HEK293 (cell line): ENCODE data around the gene DNAJC12.

Experiments used
- CTCF ChIA-PET: fragments of 350-600 bp; formaldehyde crosslinking; extraction: SDS; loops from one replicate; lab custom pipeline; 2021; ENCODE audit warnings: antibody characterized with exemption; lab: Yijun Ruan, JAX
- POLR2A ChIA-PET: fragments of 300-600 bp; formaldehyde crosslinking; extraction: SDS; loops from one replicate; lab custom pipeline; 2020; ENCODE audit warnings: antibody characterized with exemption, inconsistent platforms; lab: Yijun Ruan, JAX
- H3K27ac ChIP-seq: fragments of 200-500 bp; sonication (Bioruptor generic); 2 replicates; pipeline ENCODE4 v1.5.1; 2014; ENCODE audit warnings: low read depth, low read length, control low read depth, inconsistent platforms; ENCODE audit errors: extremely low read depth
- H3K36me3 ChIP-seq, 2 experiments: fragments of 200-500 bp in 1 of 2; sonication (Bioruptor generic) in 1 of 2; 1 replicate in 1 of 2; 2 replicates in 1 of 2; pipeline ENCODE4 v1.5.1; 2014 to 2017; ENCODE audit warnings: inconsistent platforms in 2 of 2, low read length in 2 of 2; ENCODE audit not compliant: control insufficient read depth in 2 of 2, insufficient read depth in 1 of 2
- H3K4me1 ChIP-seq: fragments of 200-500 bp; sonication (Bioruptor generic); 2 replicates; pipeline ENCODE4 v1.5.1; 2014; ENCODE audit warnings: mild to moderate bottlenecking, low read length, inconsistent platforms; ENCODE audit not compliant: control insufficient read depth, insufficient read depth
- H3K4me3 ChIP-seq: 2 replicates; pipeline ENCODE4 v1.5.1; 2011; ENCODE audit warnings: low read depth, mild to moderate bottlenecking, control low read depth, low read length, moderate library complexity
- H3K9me3 ChIP-seq: fragments of 200-500 bp; sonication (Bioruptor generic); 2 replicates; pipeline ENCODE4 v1.5.1; 2014; ENCODE audit warnings: low read depth, low read length, inconsistent platforms; ENCODE audit not compliant: control insufficient read depth, insufficient read depth
- ZNF10 ChIP-seq: fragments of 450-650 bp; formaldehyde crosslinking; IDR thresholded peaks from 2 replicates; pipeline ENCODE4 v1.5.1; 2017; ENCODE audit warnings: missing biosample characterization, missing genetic modification characterization
- ZNF121 ChIP-seq: fragments of 450-650 bp; formaldehyde crosslinking; IDR thresholded peaks from 2 replicates; pipeline ENCODE4 v1.5.1; 2016; ENCODE audit warnings: missing biosample characterization, missing genetic modification characterization
- ZNF132 ChIP-seq: fragments of 450-650 bp; formaldehyde crosslinking; IDR thresholded peaks from 2 replicates; pipeline ENCODE4 v1.5.1; 2017; ENCODE audit warnings: missing biosample characterization, missing genetic modification characterization, borderline replicate concordance
- ZNF174 ChIP-seq: fragments of 450-650 bp; formaldehyde crosslinking; IDR thresholded peaks from 2 replicates; pipeline ENCODE4 v1.5.0; 2017; ENCODE audit warnings: missing biosample characterization, mild to moderate bottlenecking, missing genetic modification characterization
- ZNF184 ChIP-seq: fragments of 450-650 bp; IDR thresholded peaks from 2 replicates; pipeline ENCODE4 v1.5.1; 2018; ENCODE audit warnings: missing biosample characterization, mild to moderate bottlenecking, missing genetic modification characterization
- ZNF266 ChIP-seq: fragments of 450-650 bp; formaldehyde crosslinking; IDR thresholded peaks from 2 replicates; pipeline ENCODE4 v1.5.1; 2016; ENCODE audit warnings: missing biosample characterization, missing genetic modification characterization, low read depth
- ZNF335 ChIP-seq: fragments of 450-650 bp; formaldehyde crosslinking; conservative IDR thresholded peaks from 2 replicates; pipeline ENCODE4 v1.5.1; 2016; ENCODE audit warnings: missing biosample characterization, missing genetic modification characterization
- ZNF341 ChIP-seq: fragments of 450-650 bp; formaldehyde crosslinking; IDR thresholded peaks from 2 replicates; pipeline ENCODE4; 2016; ENCODE audit warnings: low read depth, missing biosample characterization, missing genetic modification characterization
- ZNF350 ChIP-seq: fragments of 450-650 bp; formaldehyde crosslinking; IDR thresholded peaks from 2 replicates; pipeline ENCODE4 v1.5.0; 2017; ENCODE audit warnings: missing biosample characterization, mild to moderate bottlenecking, missing genetic modification characterization
- ZNF510 ChIP-seq: fragments of 450-650 bp; formaldehyde crosslinking; IDR thresholded peaks from 2 replicates; pipeline ENCODE4 v1.5.1; 2018; ENCODE audit warnings: mild to moderate bottlenecking, missing genetic modification characterization, missing biosample characterization; ENCODE audit not compliant: insufficient replicate concordance
- ZNF521 ChIP-seq: fragments of 450-650 bp; formaldehyde crosslinking; IDR thresholded peaks from 2 replicates; pipeline ENCODE4 v1.5.1; 2017; ENCODE audit warnings: missing biosample characterization, mild to moderate bottlenecking, missing genetic modification characterization
- ZNF600 ChIP-seq: fragments of 450-650 bp; formaldehyde crosslinking; IDR thresholded peaks from 2 replicates; pipeline ENCODE4 v1.5.1; 2016; ENCODE audit warnings: missing biosample characterization, missing genetic modification characterization
- ZNF626 ChIP-seq: fragments of 450-650 bp; sonication (Bioruptor Pico); formaldehyde crosslinking; IDR thresholded peaks from 2 replicates; pipeline ENCODE4 v1.5.1; 2018; ENCODE audit warnings: missing biosample characterization, missing genetic modification characterization, inconsistent platforms
- ZSCAN16 ChIP-seq: fragments of 450-650 bp; formaldehyde crosslinking; IDR thresholded peaks from 2 replicates; pipeline ENCODE4 v1.5.1; 2016; ENCODE audit warnings: missing biosample characterization, missing genetic modification characterization
- TF ChIP-seq, protein P1 (sequence below): fragments of 450-650 bp; formaldehyde crosslinking; IDR thresholded peaks from 2 replicates; pipeline ENCODE4 v1.5.1; 2016; ENCODE audit warnings: missing biosample characterization, missing genetic modification characterization
- TF ChIP-seq, protein P2 (sequence below): fragments of 450-650 bp; formaldehyde crosslinking; IDR thresholded peaks from 2 replicates; pipeline ENCODE4 v1.5.1; 2017; ENCODE audit warnings: missing biosample characterization, missing genetic modification characterization
- TF ChIP-seq, protein P3 (sequence below): fragments of 450-650 bp; formaldehyde crosslinking; IDR thresholded peaks from 2 replicates; pipeline ENCODE4 v1.5.1; 2016; ENCODE audit warnings: missing biosample characterization, missing genetic modification characterization
- TF ChIP-seq, protein P4 (sequence below): fragments of 450-650 bp; formaldehyde crosslinking; IDR thresholded peaks from 2 replicates; pipeline ENCODE4 v1.5.1; 2017; ENCODE audit warnings: missing biosample characterization, missing genetic modification characterization
- TF ChIP-seq, protein P5 (sequence below): fragments of 450-650 bp; formaldehyde crosslinking; IDR thresholded peaks from 2 replicates; pipeline ENCODE4 v1.5.1; 2016; ENCODE audit warnings: missing biosample characterization, missing genetic modification characterization, borderline replicate concordance

The DNAJC12 gene

DNA sequence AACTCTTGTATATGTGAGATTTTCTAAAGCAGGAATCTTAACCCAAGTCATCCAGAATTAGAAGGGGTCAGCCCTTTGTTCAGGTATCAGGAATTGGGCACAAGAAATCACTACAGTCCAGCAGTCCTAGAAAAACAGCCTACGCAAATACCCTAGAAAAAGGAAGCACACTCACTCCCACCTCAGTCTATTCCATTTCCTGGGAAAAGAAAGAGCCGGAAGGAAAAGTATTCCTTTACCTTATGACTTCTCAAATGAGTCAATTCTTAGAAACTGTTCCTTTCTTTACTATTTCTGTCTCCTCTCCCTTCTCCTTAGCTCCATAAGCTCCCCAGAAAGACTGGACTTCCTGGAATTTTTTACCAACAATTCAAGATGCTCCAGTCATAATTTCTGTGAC is 62.7 kb downstream of the DNAJC12 start:
- TF ChIP-seq ZNF266 (no peak), ZNF510 (no peak), ZNF335 (tag by site-specific recombination) (no peak), ZNF174 (tag by site-specific recombination) (no peak), ZNF626 (tag by site-specific recombination) (no peak), ZNF521 (tag by site-specific recombination) (no peak), ZNF350 (tag by site-specific recombination) (no peak), ZSCAN16 (tag by site-specific recombination) (no peak), ZNF10 (tag by site-specific recombination) (no peak), ZNF132 (no peak)
- TF ChIP-seq, protein P1, sequence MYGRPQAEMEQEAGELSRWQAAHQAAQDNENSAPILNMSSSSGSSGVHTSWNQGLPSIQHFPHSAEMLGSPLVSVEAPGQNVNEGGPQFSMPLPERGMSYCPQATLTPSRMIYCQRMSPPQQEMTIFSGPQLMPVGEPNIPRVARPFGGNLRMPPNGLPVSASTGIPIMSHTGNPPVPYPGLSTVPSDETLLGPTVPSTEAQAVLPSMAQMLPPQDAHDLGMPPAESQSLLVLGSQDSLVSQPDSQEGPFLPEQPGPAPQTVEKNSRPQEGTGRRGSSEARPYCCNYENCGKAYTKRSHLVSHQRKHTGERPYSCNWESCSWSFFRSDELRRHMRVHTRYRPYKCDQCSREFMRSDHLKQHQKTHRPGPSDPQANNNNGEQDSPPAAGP (tag by site-specific recombination), result no peak
- TF ChIP-seq, protein P2, sequence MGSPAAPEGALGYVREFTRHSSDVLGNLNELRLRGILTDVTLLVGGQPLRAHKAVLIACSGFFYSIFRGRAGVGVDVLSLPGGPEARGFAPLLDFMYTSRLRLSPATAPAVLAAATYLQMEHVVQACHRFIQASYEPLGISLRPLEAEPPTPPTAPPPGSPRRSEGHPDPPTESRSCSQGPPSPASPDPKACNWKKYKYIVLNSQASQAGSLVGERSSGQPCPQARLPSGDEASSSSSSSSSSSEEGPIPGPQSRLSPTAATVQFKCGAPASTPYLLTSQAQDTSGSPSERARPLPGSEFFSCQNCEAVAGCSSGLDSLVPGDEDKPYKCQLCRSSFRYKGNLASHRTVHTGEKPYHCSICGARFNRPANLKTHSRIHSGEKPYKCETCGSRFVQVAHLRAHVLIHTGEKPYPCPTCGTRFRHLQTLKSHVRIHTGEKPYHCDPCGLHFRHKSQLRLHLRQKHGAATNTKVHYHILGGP (tag by site-specific recombination), result no peak
- ChIA-PET POLR2A (interaction anchor here (0.7 kb wide), 1 partner anchor 63 kb away, joined by 10 read pairs; the partner anchor contains the start of gene DNAJC12), CTCF (interaction anchor here (0.6 to 8.4 kb wide), 3 partner anchors 79 to 1148 kb away, joined by 3 to 114 read pairs (median 75); partner anchors contain the start of gene CTNNA3)
- Histone ChIP-seq H3K4me3 (no peak overlapping the region), H3K4me1 (peaks cover 7% of the 10 kb centered on the region), H3K27ac (no peak overlapping the region), H3K9me3 (no peaks in the 10 kb centered on the region), H3K36me3 (no peaks in the 10 kb centered on the region)

DNA sequence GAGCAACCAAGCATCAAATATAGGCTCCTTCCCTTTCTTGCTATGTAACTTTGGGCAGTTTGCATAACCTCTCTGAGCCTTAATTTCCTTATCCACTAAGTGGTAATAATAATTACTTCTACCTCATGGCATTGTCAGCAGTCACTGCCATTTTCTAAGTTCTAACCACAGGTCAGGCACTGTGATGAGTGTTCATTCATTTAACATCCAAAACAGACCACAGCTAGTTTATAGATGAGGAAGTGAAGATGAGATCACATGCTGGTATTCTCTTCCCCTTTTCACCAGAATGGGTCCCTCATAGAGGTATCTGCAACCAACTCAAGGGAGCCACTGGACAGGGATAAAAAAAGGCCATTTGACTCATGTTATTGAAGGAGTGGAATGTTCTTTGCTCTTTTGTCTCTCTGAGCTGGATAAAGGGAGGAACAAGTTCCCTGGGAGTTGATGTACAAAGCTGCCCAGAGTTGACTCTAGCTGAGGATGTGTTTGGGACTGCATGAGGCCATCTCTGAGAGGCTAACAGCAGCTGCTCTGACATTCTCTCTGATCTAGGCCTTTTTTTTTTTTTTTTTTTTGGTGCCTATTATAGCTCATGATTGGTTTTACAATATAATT is 65.0 kb downstream of the DNAJC12 start:
- H3K27ac ChIP-seq, result no peak overlapping the region
- TF ChIP-seq ZNF600 (tag by site-specific recombination), result no peak
- TF ChIP-seq ZNF184 (tag by site-specific recombination), result no peak
- no peak for TF ChIP-seq ZNF121
- TF ChIP-seq, protein P3, sequence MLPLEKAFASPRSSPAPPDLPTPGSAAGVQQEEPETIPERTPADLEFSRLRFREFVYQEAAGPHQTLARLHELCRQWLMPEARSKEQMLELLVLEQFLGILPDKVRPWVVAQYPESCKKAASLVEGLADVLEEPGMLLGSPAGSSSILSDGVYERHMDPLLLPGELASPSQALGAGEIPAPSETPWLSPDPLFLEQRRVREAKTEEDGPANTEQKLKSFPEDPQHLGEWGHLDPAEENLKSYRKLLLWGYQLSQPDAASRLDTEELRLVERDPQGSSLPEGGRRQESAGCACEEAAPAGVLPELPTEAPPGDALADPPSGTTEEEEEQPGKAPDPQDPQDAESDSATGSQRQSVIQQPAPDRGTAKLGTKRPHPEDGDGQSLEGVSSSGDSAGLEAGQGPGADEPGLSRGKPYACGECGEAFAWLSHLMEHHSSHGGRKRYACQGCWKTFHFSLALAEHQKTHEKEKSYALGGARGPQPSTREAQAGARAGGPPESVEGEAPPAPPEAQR, result no peak
- no peak for TF ChIP-seq ZNF341 (tag by site-specific recombination)
- TF ChIP-seq ZNF626 (tag by site-specific recombination), result no peak
- ChIA-PET POLR2A (interaction anchor here (0.6 to 0.8 kb wide), 2 partner anchors 15 to 561 kb away, joined by 3 read pairs; no protein-coding TSS in a partner anchor), CTCF (interaction anchor here (0.6 to 1.6 kb wide), 3 partner anchors 12 to 191 kb away, joined by 3 read pairs; no protein-coding TSS in a partner anchor)
- no peak overlapping the region for H3K4me3 ChIP-seq
- H3K9me3 ChIP-seq, result no peaks in the 10 kb centered on the region
- H3K36me3 ChIP-seq, result no peaks in the 10 kb centered on the region
- peaks cover 7% of the 10 kb centered on the region for H3K4me1 ChIP-seq

DNA sequence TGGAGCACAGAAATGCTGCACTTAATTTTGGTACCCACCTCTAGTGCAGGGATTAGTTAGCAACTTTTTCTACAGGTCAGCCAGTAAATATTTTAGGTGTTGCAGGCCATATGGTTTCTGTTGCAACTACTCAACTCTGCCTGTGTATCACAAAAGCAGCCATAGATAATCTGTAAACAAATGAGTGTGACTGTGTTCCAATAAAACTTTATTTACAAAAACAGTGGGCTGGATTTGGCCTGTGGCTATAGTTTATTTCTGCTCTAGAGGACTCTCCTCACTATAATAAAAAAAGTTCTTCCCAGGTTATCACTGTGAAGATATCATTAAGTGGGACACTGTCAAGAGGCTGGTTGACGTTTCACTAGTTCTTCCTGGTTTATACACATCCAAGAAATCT is 65.8 kb downstream of the DNAJC12 start:
- CTCF ChIA-PET, result interaction anchor here (2.9 kb wide), 1 partner anchor 8 kb away, joined by 21 read pairs; no protein-coding TSS in a partner anchor
- TF ChIP-seq, protein P4, sequence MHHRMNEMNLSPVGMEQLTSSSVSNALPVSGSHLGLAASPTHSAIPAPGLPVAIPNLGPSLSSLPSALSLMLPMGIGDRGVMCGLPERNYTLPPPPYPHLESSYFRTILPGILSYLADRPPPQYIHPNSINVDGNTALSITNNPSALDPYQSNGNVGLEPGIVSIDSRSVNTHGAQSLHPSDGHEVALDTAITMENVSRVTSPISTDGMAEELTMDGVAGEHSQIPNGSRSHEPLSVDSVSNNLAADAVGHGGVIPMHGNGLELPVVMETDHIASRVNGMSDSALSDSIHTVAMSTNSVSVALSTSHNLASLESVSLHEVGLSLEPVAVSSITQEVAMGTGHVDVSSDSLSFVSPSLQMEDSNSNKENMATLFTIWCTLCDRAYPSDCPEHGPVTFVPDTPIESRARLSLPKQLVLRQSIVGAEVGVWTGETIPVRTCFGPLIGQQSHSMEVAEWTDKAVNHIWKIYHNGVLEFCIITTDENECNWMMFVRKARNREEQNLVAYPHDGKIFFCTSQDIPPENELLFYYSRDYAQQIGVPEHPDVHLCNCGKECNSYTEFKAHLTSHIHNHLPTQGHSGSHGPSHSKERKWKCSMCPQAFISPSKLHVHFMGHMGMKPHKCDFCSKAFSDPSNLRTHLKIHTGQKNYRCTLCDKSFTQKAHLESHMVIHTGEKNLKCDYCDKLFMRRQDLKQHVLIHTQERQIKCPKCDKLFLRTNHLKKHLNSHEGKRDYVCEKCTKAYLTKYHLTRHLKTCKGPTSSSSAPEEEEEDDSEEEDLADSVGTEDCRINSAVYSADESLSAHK (tag by site-specific recombination), result no peak
- TF ChIP-seq, protein P5, sequence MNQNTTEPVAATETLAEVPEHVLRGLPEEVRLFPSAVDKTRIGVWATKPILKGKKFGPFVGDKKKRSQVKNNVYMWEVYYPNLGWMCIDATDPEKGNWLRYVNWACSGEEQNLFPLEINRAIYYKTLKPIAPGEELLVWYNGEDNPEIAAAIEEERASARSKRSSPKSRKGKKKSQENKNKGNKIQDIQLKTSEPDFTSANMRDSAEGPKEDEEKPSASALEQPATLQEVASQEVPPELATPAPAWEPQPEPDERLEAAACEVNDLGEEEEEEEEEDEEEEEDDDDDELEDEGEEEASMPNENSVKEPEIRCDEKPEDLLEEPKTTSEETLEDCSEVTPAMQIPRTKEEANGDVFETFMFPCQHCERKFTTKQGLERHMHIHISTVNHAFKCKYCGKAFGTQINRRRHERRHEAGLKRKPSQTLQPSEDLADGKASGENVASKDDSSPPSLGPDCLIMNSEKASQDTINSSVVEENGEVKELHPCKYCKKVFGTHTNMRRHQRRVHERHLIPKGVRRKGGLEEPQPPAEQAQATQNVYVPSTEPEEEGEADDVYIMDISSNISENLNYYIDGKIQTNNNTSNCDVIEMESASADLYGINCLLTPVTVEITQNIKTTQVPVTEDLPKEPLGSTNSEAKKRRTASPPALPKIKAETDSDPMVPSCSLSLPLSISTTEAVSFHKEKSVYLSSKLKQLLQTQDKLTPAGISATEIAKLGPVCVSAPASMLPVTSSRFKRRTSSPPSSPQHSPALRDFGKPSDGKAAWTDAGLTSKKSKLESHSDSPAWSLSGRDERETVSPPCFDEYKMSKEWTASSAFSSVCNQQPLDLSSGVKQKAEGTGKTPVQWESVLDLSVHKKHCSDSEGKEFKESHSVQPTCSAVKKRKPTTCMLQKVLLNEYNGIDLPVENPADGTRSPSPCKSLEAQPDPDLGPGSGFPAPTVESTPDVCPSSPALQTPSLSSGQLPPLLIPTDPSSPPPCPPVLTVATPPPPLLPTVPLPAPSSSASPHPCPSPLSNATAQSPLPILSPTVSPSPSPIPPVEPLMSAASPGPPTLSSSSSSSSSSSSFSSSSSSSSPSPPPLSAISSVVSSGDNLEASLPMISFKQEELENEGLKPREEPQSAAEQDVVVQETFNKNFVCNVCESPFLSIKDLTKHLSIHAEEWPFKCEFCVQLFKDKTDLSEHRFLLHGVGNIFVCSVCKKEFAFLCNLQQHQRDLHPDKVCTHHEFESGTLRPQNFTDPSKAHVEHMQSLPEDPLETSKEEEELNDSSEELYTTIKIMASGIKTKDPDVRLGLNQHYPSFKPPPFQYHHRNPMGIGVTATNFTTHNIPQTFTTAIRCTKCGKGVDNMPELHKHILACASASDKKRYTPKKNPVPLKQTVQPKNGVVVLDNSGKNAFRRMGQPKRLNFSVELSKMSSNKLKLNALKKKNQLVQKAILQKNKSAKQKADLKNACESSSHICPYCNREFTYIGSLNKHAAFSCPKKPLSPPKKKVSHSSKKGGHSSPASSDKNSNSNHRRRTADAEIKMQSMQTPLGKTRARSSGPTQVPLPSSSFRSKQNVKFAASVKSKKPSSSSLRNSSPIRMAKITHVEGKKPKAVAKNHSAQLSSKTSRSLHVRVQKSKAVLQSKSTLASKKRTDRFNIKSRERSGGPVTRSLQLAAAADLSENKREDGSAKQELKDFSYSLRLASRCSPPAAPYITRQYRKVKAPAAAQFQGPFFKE (tag by site-specific recombination), result no peak

More for the DNA sequence above, 65.8 kb downstream of the DNAJC12 start:
- Histone ChIP-seq H3K9me3 (no peaks in the 10 kb centered on the region), H3K4me1 (peaks cover 7% of the 10 kb centered on the region), H3K4me3 (no peak overlapping the region), H3K36me3 (no peaks in the 10 kb centered on the region), H3K27ac (no peak overlapping the region)
- POLR2A ChIA-PET, result no interaction called here
